ENCODE measurements around the gene ZNFX1. TPM values are rescaled to one million over a fixed set of nuclear protein-coding genes. Genes with fewer than 3 reads are reported as not detected.

Gene ZNFX1
- total RNA-seq, 3 donors from 2014 or later (not counting 1 experiment from before 2014, with no cell fraction given): 55.8 to 58.5 (median 57.8) TPM

- no peaks in the 10 kb centered on the region for H3K27me3 ChIP-seq (ENCODE audit: control insufficient read depth, insufficient read depth, low read length)
- no peak for TF ChIP-seq CTCF (IDR thresholded peaks at IDR 0.05)
- no peaks in the 10 kb centered on the region for H3K9me3 ChIP-seq (ENCODE audit: control insufficient read depth, insufficient read depth, low read length)
- H3K4me1 ChIP-seq (ENCODE audit: control insufficient read depth, insufficient read depth, low read length): peaks cover 34% of the 10 kb centered on the region
- intact Hi-C loops (cut with micrococcal nuclease): loop anchor here (10.0 kb wide), 1 partner anchor 392 kb away; no protein-coding TSS in a partner anchor
- Mint-ChIP-seq H3K27ac (peak overlapping the region in 1 of 2 donors; percentile 52), H3K4me3 (no peak overlapping the region), H3K27me3 (ENCODE audit: low read depth in 2 of 2) (no peaks in the 10 kb centered on the region), H3K9me3 (no peaks in the 10 kb centered on the region), H3K4me1 (peaks cover 52 to 65% of the 10 kb centered on the region in 2 donors), H3K36me3 (peaks cover 24% of the 10 kb centered on the region)
- H3K36me3 ChIP-seq (ENCODE audit: control insufficient read depth, insufficient read depth, low read length): peaks cover 60% of the 10 kb centered on the region
- ATAC-seq (no peak), DNase-seq (no peak)
- no CpG with 5 or more reads among the region's 1 CpG for WGBS (ENCODE audit: insufficient coverage)
- H3K27ac ChIP-seq (ENCODE audit: low read length): no peak overlapping the region
- no peak overlapping the region for H3K4me3 ChIP-seq (ENCODE audit: low read length)
Measured at GRCh38 chr20:49272654-49273053, 5.2 kb downstream of the ZNFX1 start.

GRCh38 chr20:49270736-49271135 lies 7.1 kb downstream of the ZNFX1 start:
- intact Hi-C loops (cut with micrococcal nuclease): loop anchor here (10.0 kb wide), 1 partner anchor 394 kb away; no protein-coding TSS in a partner anchor
- H3K4me1 ChIP-seq (ENCODE audit: control insufficient read depth, insufficient read depth, low read length): peaks cover 28% of the 10 kb centered on the region
- no peak overlapping the region for H3K4me3 ChIP-seq (ENCODE audit: low read length)
- H3K27me3 Mint-ChIP-seq (ENCODE audit: low read depth in 2 of 2): no peaks in the 10 kb centered on the region
- no peak overlapping the region for H3K27ac Mint-ChIP-seq
- DNase-seq: no peak
- H3K4me1 Mint-ChIP-seq: peaks cover 48 to 58% of the 10 kb centered on the region in 2 donors
- no peaks in the 10 kb centered on the region for H3K27me3 ChIP-seq (ENCODE audit: control insufficient read depth, insufficient read depth, low read length)
- H3K36me3 ChIP-seq (ENCODE audit: control insufficient read depth, insufficient read depth, low read length): peaks cover 65% of the 10 kb centered on the region
- no peak for ATAC-seq
- WGBS (ENCODE audit: insufficient coverage): 95% methylated on average over 3 of the region's 5 CpGs
- TF ChIP-seq CTCF (IDR thresholded peaks at IDR 0.05): no peak
- no peaks in the 10 kb centered on the region for H3K9me3 ChIP-seq (ENCODE audit: control insufficient read depth, insufficient read depth, low read length)
- no peaks in the 10 kb centered on the region for H3K9me3 Mint-ChIP-seq
- H3K27ac ChIP-seq (ENCODE audit: low read length): no peak overlapping the region
- H3K36me3 Mint-ChIP-seq: peaks cover 24% of the 10 kb centered on the region
- no peak overlapping the region for H3K4me3 Mint-ChIP-seq

GRCh38 chr20:49270177-49270576 lies 7.7 kb downstream of the ZNFX1 start:
- Mint-ChIP-seq H3K4me1 (peaks cover 51 to 58% of the 10 kb centered on the region in 2 donors), H3K27ac (no peak overlapping the region), H3K9me3 (no peaks in the 10 kb centered on the region), H3K36me3 (peaks cover 24% of the 10 kb centered on the region), H3K4me3 (no peak overlapping the region), H3K27me3 (ENCODE audit: low read depth in 2 of 2) (no peaks in the 10 kb centered on the region)
- H3K4me3 ChIP-seq (ENCODE audit: low read length): no peak overlapping the region
- WGBS (ENCODE audit: insufficient coverage): 90% methylated on average over 7 of the region's 7 CpGs
- H3K4me1 ChIP-seq (ENCODE audit: control insufficient read depth, insufficient read depth, low read length): peaks cover 22% of the 10 kb centered on the region
- no peak for DNase-seq
- H3K36me3 ChIP-seq (ENCODE audit: control insufficient read depth, insufficient read depth, low read length): peaks cover 66% of the 10 kb centered on the region
- H3K27me3 ChIP-seq (ENCODE audit: control insufficient read depth, insufficient read depth, low read length): no peaks in the 10 kb centered on the region
- H3K9me3 ChIP-seq (ENCODE audit: control insufficient read depth, insufficient read depth, low read length): no peaks in the 10 kb centered on the region
- TF ChIP-seq CTCF (IDR thresholded peaks at IDR 0.05): no peak
- ATAC-seq: no peak
- intact Hi-C loops (cut with micrococcal nuclease): loop anchor here (10.0 kb wide), 1 partner anchor 395 kb away; no protein-coding TSS in a partner anchor
- H3K27ac ChIP-seq (ENCODE audit: low read length): no peak overlapping the region

Data from natural killer cell (primary cell).